K562 (cell line): ENCODE data around the gene PLXNB3. TPM values are rescaled to one million over a fixed set of nuclear protein-coding genes. Genes with fewer than 3 reads are reported as not detected.

Experiments used
- ATAC-seq: fragments of 200-7000 bp; cut with Tn5 transposase; 3 replicates; pipeline ENCODE4 v1.9.1; 2020; ENCODE audit warnings: moderate library complexity
- BruUV-seq: library from RNA; stranded (reverse); fragments of 400-500 nt; replicated peaks from 2 replicates; lab custom pipeline; 2021; lab: Mats Ljungman, UMichigan
- CTCF ChIA-PET: fragments of 300-600 bp; formaldehyde crosslinking; extraction: SDS; loops from one replicate; lab custom pipeline; 2021; ENCODE audit warnings: low intra/inter-chr PET ratio; lab: Yijun Ruan, JAX
- POLR2A ChIA-PET: fragments of 300-600, 350-650 bp; sonication (Branson Sonifier 250); formaldehyde crosslinking; extraction: SDS; loops from one replicate; lab custom pipeline; 2021; ENCODE audit warnings: antibody characterized with exemption, inconsistent platforms; lab: Yijun Ruan, JAX
- DNase-seq, 4 experiments: peaks; one replicate each; pipeline versions ENCODE4 v3.0.0 to v3.0.0-alpha.2; 2011 to 2018; ENCODE audit warnings: low spot score in 3 of 4, mixed read lengths in 3 of 4; ENCODE audit errors: extremely low read depth in 1 of 4
- FAIRE-seq: peaks from 2 replicates; lab custom pipeline; 2011; peaks lifted over from hg19 to GRCh38; lab: Jason Lieb, UNC
- H2AFZ ChIP-seq: 2 replicates; pipeline ENCODE4 v1.6.0; 2011; ENCODE audit warnings: low read depth, low read length, control low read depth, inconsistent platforms
- H3K27ac ChIP-seq: fragments of 200-600 bp; 3 replicates; pipeline ENCODE4 v1.8.0; 2011; ENCODE audit warnings: low read depth, mild to moderate bottlenecking, control low read depth, inconsistent platforms, low read length, moderate library complexity, mixed read lengths; ENCODE audit errors: extremely low read depth
- H3K27me3 ChIP-seq, 2 experiments: fragments of 300-600 bp in 1 of 2; 2 replicates in 1 of 2; 3 replicates in 1 of 2; pipeline versions ENCODE4 v1.6.0 to v1.8.0; 2011; ENCODE audit warnings: inconsistent platforms in 2 of 2, low read length in 2 of 2, mild to moderate bottlenecking in 1 of 2, mixed read lengths in 1 of 2, moderate library complexity in 1 of 2; ENCODE audit not compliant: control insufficient read depth in 2 of 2, insufficient read depth in 2 of 2
- H3K36me3 ChIP-seq: fragments of 300-600 bp; 3 replicates; pipeline ENCODE4 v1.8.0; 2011; ENCODE audit warnings: mild to moderate bottlenecking, low read length, inconsistent platforms; ENCODE audit not compliant: control insufficient read depth, insufficient read depth
- H3K4me1 ChIP-seq, 2 experiments: fragments of 200-600 bp in 1 of 2; replicated peaks in 1 of 2; 2 replicates in 1 of 2; 3 replicates in 1 of 2; pipeline versions ENCODE4 v1.5.1 to v1.8.0; 2011; ENCODE audit warnings: inconsistent platforms in 2 of 2, low read length in 2 of 2, mild to moderate bottlenecking in 1 of 2, mixed read lengths in 1 of 2, moderate library complexity in 1 of 2; ENCODE audit not compliant: control insufficient read depth in 2 of 2, insufficient read depth in 2 of 2
- H3K4me2 ChIP-seq: 2 replicates; pipeline ENCODE4 v1.6.1; 2011; ENCODE audit warnings: low read length, control low read depth, inconsistent platforms, mixed read lengths; ENCODE audit not compliant: insufficient read depth
- H3K4me3 ChIP-seq: fragments of 200-600 bp; sonication (generic), shearing (Covaris generic); 2 replicates; pipeline ENCODE4 v1.5.1; 2016; ENCODE audit warnings: control low read depth, inconsistent platforms
- H3K79me2 ChIP-seq: fragments of 200-600 bp; 3 replicates; pipeline ENCODE4 v1.8.0; 2011; ENCODE audit warnings: low read length, inconsistent platforms; ENCODE audit not compliant: control insufficient read depth, insufficient read depth
- H3K9ac ChIP-seq, 2 experiments: 2 replicates each; pipeline versions ENCODE4 v1.6.0 to v1.6.1; 2011; ENCODE audit warnings: low read depth in 2 of 2, low read length in 2 of 2, control low read depth in 1 of 2, inconsistent platforms in 1 of 2, mild to moderate bottlenecking in 1 of 2, mixed read lengths in 1 of 2; ENCODE audit not compliant: insufficient read depth in 1 of 2
- H3K9me1 ChIP-seq: one replicate; pipeline ENCODE4 v1.6.0; 2011; ENCODE audit warnings: inconsistent platforms, mild to moderate bottlenecking, low read length, moderate library complexity; ENCODE audit not compliant: control insufficient read depth, insufficient read depth
- H3K9me3 ChIP-seq: replicated peaks from 2 replicates; pipeline ENCODE4 v1.5.1; 2011; ENCODE audit warnings: low read depth, low read length, inconsistent platforms; ENCODE audit not compliant: control insufficient read depth, insufficient read depth
- H4K20me1 ChIP-seq: replicated peaks from 2 replicates; pipeline ENCODE4 v1.6.1; 2011; ENCODE audit warnings: low read length, inconsistent platforms, mixed read lengths; ENCODE audit not compliant: control insufficient read depth, insufficient read depth
- BCOR ChIP-seq: fragments of 450-650 bp; IDR thresholded peaks from 2 replicates; pipeline ENCODE4 v1.6.1; 2016
- BRD4 ChIP-seq: fragments of 200-600 bp; sonication (generic); IDR thresholded peaks from 2 replicates; pipeline ENCODE4 v1.6.1; 2017; ENCODE audit warnings: inconsistent platforms
- HMGN3 ChIP-seq: IDR thresholded peaks from 2 replicates; pipeline ENCODE4 v1.6.1; 2011; ENCODE audit warnings: borderline replicate concordance, low read depth, mild to moderate bottlenecking, mixed read lengths, low read length; ENCODE audit not compliant: insufficient read length; ENCODE audit errors: extremely low read depth
- POLR2A ChIP-seq: fragments of 450-650 bp; conservative IDR thresholded peaks from 2 replicates; pipeline ENCODE4 v1.6.1; 2016
- POLR2G ChIP-seq: fragments of 200-400 bp; formaldehyde crosslinking; IDR thresholded peaks from 2 replicates; pipeline ENCODE4 v1.6.1; 2017; ENCODE audit warnings: low read depth, mild to moderate bottlenecking, antibody characterized with exemption, low read length, moderate library complexity
- RAD21 ChIP-seq, 2 experiments: fragments of 250-450 bp in 1 of 2; fragments of 450-650 bp in 1 of 2; sonication (Bioruptor Pico) in 1 of 2; formaldehyde crosslinking in 1 of 2; IDR thresholded peaks in 1 of 2; conservative IDR thresholded peaks in 1 of 2; 2 replicates each; pipeline versions ENCODE4 v1.4.0 to v1.8.0; 2020 to 2022; ENCODE audit warnings: mild to moderate bottlenecking in 2 of 2, moderate library complexity in 1 of 2
- ZNF347 ChIP-seq: fragments of 450-650 bp; formaldehyde crosslinking; IDR thresholded peaks from 2 replicates; pipeline ENCODE4 v1.4.0; 2020; ENCODE audit warnings: low read depth, mild to moderate bottlenecking, moderate library complexity
- WGBS: fragments of 100-300 bp; shearing (Covaris generic); methylation state at CpG from one replicate; pipeline ENCODE4 v1.1.6; 2016; ENCODE audit warnings: low coverage, mixed read lengths; ENCODE audit not compliant: insufficient coverage; ENCODE audit errors: missing lambda C conversion rate; 5-methylcytosine and 5-hydroxymethylcytosine counted together
- in situ Hi-C: fragments of 300-500 bp; cut with MboI; formaldehyde crosslinking; loops from 4 replicates; pipeline ENCODE4 v1.15.0; 2018; ENCODE audit warnings: inconsistent platforms, mixed read lengths
- intact Hi-C: fragments of 100-400 bp; cut with micrococcal nuclease; formaldehyde crosslinking; loops from 2 replicates; pipeline ENCODE4 v1.14.2; 2022
- polyA plus RNA-seq, 8 experiments: library from polyadenylated mRNA; depleted of rRNA in 4 of 8; stranded (reverse) in 5 of 8; unstranded in 3 of 8; fragments of >200 nt; fragmentation: Nextera tagmentation in 2 of 8; fragmentation: Illumina TruSeq in 1 of 8; extraction: Ambion mirVana in 2 of 8; extraction: Trizol in 1 of 8; gene quantifications; 2 replicates each; pipeline versions ENCODE4 v1.2.1 to v1.2.3, GENCODE V29; 2011 to 2014; ENCODE audit warnings: inconsistent platforms in 1 of 8, missing spikeins in 1 of 8
- total RNA-seq, 7 experiments: library from RNA; depleted of rRNA in 6 of 7; stranded (reverse); fragments of >200 nt in 6 of 7; fragmentation: Illumina TruSeq in 2 of 7; extraction: Trizol in 2 of 7; gene quantifications; 2 replicates each; pipeline versions ENCODE4 v1.2.1 to v1.2.3, GENCODE V29; 2011 to 2021; ENCODE audit warnings: low replicate concordance in 1 of 7
- TF ChIP-seq, protein P1 (sequence below), 3 experiments: IDR thresholded peaks in 2 of 3; conservative IDR thresholded peaks in 1 of 3; 2 replicates each; pipeline ENCODE4 v1.5.1; 2011 to 2012; ENCODE audit warnings: low read length in 3 of 3, mild to moderate bottlenecking in 3 of 3, control low read depth in 2 of 3, improper control_type of control experiment in 1 of 3, inconsistent platforms in 1 of 3, low read depth in 1 of 3, mixed read lengths in 1 of 3, moderate library complexity in 1 of 3; ENCODE audit not compliant: insufficient read depth in 2 of 3

Gene PLXNB3
- total and polyA plus RNA-seq, 9 of the 15 experiments (the other 6 are each of a cell fraction or from before 2014, with no cell fraction given), result 0.22 to 2.0 (median 1.4) TPM; not detected in 2

DNA sequence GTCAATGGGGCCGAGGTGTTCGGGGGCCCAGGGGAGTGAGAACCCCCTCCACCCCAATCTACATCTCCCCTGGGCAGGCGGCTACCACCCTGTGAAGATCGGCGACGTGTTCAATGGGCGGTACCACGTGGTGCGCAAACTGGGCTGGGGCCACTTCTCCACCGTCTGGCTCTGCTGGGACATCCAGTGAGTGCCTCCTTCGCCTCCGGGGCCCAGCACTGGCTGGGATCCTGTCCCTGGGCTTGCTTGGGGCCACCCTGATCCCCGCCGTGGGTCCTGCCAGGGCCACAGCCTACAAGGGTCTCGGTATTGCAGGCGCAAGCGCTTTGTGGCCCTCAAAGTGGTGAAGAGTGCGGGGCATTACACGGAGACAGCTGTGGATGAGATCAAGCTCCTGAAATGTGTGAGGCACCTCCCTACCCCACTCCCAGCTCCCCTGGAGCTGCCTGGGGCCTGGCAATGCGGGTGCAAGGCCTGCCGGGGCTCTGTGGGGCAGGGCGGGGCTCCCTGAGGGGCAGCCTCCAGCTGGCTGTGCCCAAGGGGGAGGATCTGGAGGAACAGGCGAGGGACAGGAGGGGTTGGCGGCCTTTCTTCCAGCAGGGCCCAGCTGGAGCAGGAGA, 17.5 kb downstream of the PLXNB3 start:
- H3K27ac ChIP-seq, result no peak overlapping the region
- ATAC-seq (no peak), DNase-seq (no peak), FAIRE-seq (no peak)
- H3K9me3 ChIP-seq, result no peaks in the 10 kb centered on the region
- no peak overlapping the region; a peak in 1 of 4 replicates for H3K9ac ChIP-seq
- ChIA-PET CTCF (no interaction called here), POLR2A (interaction anchor here (0.6 to 1.2 kb wide), 2 partner anchors 54 to 147 kb away, joined by 3 read pairs; no protein-coding TSS in a partner anchor)
- no peaks in the 10 kb centered on the region for H3K79me2 ChIP-seq
- intact Hi-C loops (no loop called here), in situ Hi-C loops (no loop called here)
- H3K36me3 ChIP-seq, result peaks cover 23% of the 10 kb centered on the region; the same call in 1 of the 3 replicates
- peaks cover 8 to 77% of the 10 kb centered on the region in 2 experiments; a peak in 4 of 5 replicates for H3K4me1 ChIP-seq
- TF ChIP-seq ZNF347 (CRISPR knock-in tag) (no peak), POLR2G (peak; percentile 50), HMGN3 (no peak), POLR2A (0 out of 2 replicates have a peak, but pooled peaks have one; percentile 14)
- H4K20me1 ChIP-seq, result no peaks in the 10 kb centered on the region
- no peaks in the 10 kb centered on the region for H3K27me3 ChIP-seq
- BruUV-seq, result no TSS peak
- H2AFZ ChIP-seq, result no peak overlapping the region
- H3K9me1 ChIP-seq, result peaks cover 6% of the 10 kb centered on the region
- 77% methylated on average over 6 of the region's 24 CpGs for WGBS
- no peak overlapping the region for H3K4me2 ChIP-seq
- no peak overlapping the region for H3K4me3 ChIP-seq

DNA sequence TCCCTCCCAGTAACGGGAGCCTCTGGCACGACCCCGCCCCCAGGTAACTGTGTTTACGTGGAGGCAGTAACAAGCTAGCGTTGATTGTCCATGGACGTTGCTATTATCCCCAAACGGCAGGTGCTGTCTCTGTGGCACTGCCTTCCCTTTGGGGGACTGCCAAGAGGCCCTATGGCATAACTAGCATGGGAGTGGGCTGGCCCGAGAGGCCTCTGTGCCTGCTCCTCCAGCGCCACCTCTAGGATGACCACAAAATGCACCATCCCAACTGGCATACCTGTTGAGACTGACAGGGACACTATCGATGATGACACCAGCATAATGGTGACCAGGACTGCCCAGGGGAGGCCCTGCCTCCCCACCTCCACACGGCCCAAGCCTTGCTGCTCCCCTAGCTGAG, 18.3 kb downstream of the PLXNB3 start:
- ChIA-PET CTCF (no interaction called here), POLR2A (interaction anchor here (1.2 kb wide), 1 partner anchor 146 kb away, joined by 3 read pairs; no protein-coding TSS in a partner anchor)
- Histone ChIP-seq H3K4me3 (no peak overlapping the region), H3K27me3 (no peaks in the 10 kb centered on the region), H3K79me2 (no peaks in the 10 kb centered on the region), H4K20me1 (no peaks in the 10 kb centered on the region), H3K36me3 (peaks cover 30% of the 10 kb centered on the region; the same call in 2 of the 3 replicates), H3K4me2 (no peak overlapping the region), H3K9me3 (no peaks in the 10 kb centered on the region), H3K4me1 (peaks cover 1 to 69% of the 10 kb centered on the region in 2 experiments; a peak in 3 of 5 replicates), H3K9me1 (peaks cover 2% of the 10 kb centered on the region), H3K27ac (no peak overlapping the region), H2AFZ (no peak overlapping the region), H3K9ac (no peak overlapping the region; a peak in 1 of 4 replicates)
- DNase-seq (peak in 1 of 4 experiments; percentile 20), FAIRE-seq (no peak), ATAC-seq (peak; percentile 47)
- intact Hi-C loops, result no loop called here
- in situ Hi-C loops, result no loop called here
- 79% methylated on average over 3 of the region's 11 CpGs for WGBS
- no TSS peak for BruUV-seq
- TF ChIP-seq BCOR (no peak), RAD21 (CRISPR knock-in tag; conservative IDR thresholded peaks at IDR 0.05 in 1 of 2, IDR thresholded peaks at IDR 0.05 in 1 of 2) (peak in 1 of 2 experiments; percentile 39; a peak in 2 of 4 replicates), BRD4 (no peak)
- TF ChIP-seq, protein P1, sequence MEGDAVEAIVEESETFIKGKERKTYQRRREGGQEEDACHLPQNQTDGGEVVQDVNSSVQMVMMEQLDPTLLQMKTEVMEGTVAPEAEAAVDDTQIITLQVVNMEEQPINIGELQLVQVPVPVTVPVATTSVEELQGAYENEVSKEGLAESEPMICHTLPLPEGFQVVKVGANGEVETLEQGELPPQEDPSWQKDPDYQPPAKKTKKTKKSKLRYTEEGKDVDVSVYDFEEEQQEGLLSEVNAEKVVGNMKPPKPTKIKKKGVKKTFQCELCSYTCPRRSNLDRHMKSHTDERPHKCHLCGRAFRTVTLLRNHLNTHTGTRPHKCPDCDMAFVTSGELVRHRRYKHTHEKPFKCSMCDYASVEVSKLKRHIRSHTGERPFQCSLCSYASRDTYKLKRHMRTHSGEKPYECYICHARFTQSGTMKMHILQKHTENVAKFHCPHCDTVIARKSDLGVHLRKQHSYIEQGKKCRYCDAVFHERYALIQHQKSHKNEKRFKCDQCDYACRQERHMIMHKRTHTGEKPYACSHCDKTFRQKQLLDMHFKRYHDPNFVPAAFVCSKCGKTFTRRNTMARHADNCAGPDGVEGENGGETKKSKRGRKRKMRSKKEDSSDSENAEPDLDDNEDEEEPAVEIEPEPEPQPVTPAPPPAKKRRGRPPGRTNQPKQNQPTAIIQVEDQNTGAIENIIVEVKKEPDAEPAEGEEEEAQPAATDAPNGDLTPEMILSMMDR (IDR thresholded peaks at IDR 0.05 in 2 of 3, conservative IDR thresholded peaks at IDR 0.05 in 1 of 3; ENCODE audit: insufficient read depth in 2 of 3, low read depth in 1 of 3, low read length in 3 of 3), result peak; percentile 37 to 50 (median 42); a peak in 5 of 6 replicates
